Fibroblast of skin of scalp (primary cell): Measurements from ENCODE around the gene CNGA4. TPM values are rescaled to one million over a fixed set of nuclear protein-coding genes. Genes with fewer than 3 reads are reported as not detected.
A peak's percentile ranks its signal among the peaks of the same experiment; 100 is the strongest.

Experiments
- DNase-seq: peaks from one replicate; pipeline ENCODE4 v3.0.0-alpha.2; 2013
- polyA plus RNA-seq, 2 experiments: library from polyadenylated mRNA; unstranded; fragments of 120-200 nt; gene quantifications; one replicate each; pipeline ENCODE4 v1.2.1, GENCODE V29; 2013; ENCODE audit not compliant: insufficient read length in 2 of 2

The CNGA4 gene, protein sequence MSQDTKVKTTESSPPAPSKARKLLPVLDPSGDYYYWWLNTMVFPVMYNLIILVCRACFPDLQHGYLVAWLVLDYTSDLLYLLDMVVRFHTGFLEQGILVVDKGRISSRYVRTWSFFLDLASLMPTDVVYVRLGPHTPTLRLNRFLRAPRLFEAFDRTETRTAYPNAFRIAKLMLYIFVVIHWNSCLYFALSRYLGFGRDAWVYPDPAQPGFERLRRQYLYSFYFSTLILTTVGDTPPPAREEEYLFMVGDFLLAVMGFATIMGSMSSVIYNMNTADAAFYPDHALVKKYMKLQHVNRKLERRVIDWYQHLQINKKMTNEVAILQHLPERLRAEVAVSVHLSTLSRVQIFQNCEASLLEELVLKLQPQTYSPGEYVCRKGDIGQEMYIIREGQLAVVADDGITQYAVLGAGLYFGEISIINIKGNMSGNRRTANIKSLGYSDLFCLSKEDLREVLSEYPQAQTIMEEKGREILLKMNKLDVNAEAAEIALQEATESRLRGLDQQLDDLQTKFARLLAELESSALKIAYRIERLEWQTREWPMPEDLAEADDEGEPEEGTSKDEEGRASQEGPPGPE
- polyA plus RNA-seq (2013, experiment 1 of 2; ENCODE audit: insufficient read length): 0.06 TPM
- polyA plus RNA-seq (2013, experiment 2 of 2; ENCODE audit: insufficient read length): 0.10 TPM

DNA sequence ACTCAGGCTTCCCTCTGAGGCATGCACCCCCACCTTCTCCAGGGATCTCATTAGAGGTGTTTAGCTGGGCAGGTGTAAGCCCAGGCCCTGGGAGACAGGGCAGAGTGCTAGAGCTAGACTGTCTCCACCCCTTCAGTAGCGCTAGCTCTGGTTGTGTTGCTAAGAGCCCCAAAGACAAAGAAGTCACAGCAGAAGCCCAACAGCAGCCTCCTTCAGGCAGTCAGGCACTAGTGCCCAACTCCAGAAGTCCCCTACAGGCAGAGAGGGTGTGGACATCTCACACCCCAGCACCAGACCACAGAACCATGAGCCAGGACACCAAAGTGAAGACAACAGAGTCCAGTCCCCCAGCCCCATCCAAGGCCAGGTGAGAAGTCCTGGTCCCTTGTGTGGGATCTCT is at the start of gene CNGA4:
TSS of gene CNGA4 (plus strand) at position 188 of the 400 bp plus-strand sequence. CDS start at position 306, 118 bp downstream.
- DNase-seq: no peak

DNA sequence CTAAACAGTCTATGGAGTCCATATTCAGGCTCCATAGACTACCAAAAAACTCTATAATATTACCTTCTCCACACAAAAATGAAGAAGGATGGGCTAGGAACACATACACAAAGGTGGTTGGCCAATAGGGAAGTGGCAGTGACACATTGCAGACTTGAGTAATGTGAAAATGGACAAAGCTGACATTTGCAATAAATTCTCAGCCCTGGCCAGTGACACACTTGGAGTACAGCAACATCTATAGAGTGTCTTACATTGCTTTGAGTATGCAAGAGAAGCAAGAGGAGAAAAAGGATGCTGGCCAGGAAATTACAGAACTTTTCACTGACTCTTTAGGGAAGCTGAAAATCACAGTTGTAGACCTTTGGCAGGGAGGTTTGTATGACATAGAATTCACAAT is 47.1 kb upstream of the CNGA4 start:
- no peak for DNase-seq

DNA sequence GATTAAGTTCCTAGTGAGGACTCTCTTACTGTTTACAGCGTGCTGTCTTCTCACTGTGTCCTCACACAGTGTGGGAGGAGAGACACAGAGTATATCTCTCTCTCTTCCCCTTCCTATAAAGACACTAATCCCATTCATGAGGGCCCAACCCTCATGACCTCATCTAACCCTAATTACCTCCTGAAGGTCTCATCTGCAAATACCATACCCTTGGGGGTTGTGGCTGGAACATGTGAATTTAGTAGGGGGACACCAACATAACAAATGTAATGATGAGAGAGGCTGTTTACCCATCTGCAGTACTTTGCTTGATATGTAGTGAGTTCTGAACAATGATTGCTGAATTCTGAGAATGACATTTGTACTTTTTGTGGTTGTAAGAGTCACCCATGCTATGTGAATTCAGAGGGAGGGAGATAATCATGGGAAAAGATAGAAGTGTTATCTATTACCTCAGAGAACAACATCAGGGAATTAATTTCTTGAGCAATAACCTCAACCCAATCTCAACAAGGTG is 44.8 kb upstream of the CNGA4 start:
- DNase-seq: no peak

DNA sequence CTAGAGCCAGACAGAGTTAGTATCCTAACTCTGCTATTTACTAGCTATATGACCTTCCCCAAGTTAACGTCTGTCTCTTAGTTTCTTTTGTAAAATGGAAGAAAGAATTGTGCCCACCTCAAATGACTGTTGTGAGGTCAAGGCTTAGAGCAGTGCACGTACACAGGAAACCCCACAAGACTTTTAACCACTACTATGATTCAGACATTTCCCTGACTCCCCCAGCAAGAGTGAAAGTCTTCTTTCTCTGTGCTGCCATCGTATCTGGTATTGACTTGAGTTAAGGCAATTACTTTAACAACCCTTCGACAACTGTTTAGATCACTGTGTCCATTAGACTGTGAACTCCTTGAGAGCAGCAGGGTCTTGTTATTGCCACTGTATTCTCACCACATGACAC is 42.5 kb upstream of the CNGA4 start:
- no peak for DNase-seq

DNA sequence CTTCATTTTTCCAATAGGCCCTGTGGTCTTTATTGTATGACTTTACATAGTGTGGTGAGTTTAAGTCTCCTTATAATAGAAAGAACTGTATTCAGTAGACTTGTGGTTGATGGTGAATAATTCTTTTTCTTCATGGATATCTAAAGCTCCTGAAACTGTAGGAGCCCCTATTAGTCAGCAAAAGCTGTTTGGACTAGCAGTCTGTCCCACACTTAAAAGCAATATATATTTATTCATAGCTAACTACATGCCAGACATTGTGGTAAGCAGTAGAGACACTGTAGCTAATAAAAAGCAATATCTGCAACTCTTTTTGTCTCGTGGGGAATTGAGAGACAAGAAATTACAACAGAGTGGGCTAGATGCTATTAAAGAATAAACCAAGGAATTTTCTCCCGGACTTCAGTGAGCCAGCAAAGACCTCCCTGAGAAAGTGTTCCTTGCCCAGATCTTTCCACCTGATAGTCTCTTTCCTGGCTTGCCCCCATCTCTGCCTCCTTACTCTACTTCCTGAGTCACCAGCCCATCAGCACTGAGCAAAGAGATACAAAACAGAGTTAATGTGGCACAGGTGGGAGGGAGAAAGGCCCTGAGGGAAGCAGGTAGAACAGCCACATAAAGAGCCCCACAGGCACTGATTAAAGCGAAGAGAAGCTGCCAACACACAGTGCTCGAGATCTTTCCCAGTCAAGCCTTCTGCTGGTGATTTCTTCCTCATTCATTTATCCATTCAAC is 41.3 kb upstream of the CNGA4 start:
- no peak for DNase-seq

DNA sequence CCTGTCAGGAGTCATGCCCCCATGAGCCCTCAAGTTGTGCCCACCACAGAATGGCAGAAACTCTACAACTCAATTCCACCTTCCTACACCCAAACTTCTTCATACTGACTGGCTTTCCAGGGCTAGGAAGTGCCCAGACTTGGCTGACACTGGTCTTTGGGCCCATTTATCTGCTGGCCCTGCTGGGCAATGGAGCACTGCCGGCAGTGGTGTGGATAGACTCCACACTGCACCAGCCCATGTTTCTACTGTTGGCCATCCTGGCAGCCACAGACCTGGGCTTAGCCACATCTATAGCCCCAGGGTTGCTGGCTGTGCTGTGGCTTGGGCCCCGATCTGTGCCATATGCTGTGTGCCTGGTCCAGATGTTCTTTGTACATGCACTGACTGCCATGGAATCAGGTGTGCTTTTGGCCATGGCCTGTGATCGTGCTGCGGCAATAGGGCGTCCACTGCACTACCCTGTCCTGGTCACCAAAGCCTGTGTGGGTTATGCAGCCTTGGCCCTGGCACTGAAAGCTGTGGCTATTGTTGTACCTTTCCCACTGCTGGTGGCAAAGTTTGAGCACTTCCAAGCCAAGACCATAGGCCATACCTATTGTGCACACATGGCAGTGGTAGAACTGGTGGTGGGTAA is 39.6 kb upstream of the CNGA4 start, which contains the start of gene OR52W1:
TSS of gene OR52W1 (plus strand) at position 51 of the 637 bp plus-strand sequence. CDS start at position 51, 0 bp downstream.
- DNase-seq: no peak

DNA sequence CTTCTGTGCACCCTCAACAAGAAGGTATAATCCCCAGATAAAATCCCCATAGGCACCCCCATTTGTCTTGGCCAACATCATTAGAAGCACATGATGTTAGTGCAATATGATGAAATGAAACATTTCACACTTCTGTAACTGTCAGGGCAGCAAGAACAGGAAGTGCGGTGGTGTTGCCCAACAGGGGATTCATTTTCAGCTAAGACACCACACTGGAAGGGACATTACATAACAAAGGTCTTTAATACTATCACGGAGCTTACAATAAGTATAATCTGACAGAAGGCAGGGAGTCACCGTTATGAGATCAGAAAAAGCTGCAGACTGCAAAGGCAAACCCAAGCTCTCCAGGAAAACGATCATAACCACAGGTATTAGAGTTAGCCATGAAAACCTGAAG is 37.9 kb upstream of the CNGA4 start:
- no peak for DNase-seq

DNA sequence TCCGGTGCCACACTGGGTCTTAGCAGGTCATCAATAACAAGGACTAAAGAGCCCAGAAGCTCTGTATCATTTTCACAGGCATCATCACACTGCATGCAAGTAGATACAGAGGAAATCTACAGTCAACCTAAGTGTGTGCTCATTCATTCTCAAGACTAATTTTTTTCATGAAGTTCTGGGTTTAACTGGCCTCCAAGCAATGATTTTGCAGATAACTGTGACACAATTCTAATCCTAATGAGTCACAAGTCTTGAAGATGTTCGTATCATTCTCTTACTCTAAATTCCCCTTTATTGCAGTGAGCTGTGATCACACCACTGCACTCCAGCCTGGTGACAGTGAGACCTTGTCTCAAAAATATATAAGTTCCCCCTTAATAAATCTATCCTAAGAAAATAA is 37.4 kb upstream of the CNGA4 start:
- no peak for DNase-seq

DNA sequence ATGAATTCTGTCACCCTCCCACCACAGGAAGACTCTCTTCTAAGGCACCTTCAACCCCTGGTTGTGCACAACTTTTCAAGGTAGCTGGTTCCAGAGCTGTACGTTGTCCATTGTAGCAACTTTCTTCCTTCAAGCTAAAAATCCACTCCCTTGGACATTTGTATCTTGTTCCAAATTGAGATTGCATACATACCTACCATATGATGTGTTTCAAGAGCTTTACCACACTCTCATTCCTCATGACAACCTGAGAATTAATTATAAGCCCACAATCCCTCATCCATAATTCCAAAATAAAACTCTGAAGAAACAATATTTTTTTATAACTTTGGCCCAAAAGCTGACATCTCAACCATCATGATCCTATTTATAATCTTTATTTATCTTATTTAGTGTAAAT is 36.8 kb upstream of the CNGA4 start:
- DNase-seq: no peak

DNA sequence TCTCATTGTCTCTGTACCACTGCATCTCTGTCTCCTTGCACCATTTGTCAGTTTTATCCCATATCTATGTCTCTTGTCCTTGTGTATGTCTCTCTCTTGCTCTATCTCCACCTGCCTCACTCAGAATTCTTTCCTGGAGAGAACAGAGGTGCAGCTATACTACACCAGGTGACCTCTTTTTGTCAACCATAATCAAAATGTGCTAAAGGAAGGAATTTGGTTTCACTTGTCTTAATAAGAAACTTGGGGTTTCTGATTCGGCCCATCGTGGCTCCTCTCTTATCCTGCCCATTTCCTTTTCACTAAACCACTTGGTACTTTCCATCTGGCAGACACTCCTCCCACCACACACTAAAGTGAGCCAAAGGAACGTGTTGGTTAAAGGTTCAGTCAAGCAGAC is 35.6 kb upstream of the CNGA4 start:
- no peak for DNase-seq

DNA sequence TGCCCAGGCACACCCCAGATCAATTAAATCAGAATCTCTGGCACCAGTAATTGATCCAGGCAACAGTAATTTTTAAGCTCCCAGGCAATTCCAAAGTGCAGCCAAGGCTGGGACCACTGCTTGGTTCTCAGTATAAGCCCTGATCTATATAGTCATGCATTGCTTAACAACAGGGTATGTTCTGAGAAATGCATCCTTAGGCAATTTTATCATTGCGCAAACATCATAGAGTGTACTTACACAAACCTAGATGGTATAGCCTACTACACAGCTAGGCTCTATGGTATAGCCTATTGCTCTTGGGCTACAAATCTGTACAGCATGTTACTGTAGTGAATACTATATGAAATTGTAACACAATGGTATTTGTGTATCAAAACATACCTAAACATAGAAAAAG is 34.2 kb upstream of the CNGA4 start:
- DNase-seq: no peak

DNA sequence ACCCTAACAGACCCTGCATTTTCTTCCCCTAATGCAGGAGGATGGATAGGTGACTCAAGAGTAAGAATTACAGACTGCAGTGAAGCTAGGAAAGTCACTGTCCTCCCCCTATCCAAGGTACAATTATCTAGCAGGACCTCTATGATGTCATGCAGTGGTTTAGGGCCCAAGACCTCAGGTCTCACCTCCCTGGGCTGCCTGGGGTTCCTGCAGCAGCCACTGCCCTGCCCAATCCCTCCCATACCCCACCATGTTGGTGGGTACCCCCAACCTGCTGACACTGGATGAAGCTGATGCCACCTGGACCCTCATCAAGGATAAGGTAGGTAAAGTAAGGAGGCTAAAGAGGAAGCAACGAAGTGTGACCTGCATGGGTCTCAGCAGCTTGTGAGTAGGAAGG is 33.5 kb upstream of the CNGA4 start, which contains the start of gene C11orf42:
TSS of gene C11orf42 (plus strand) at position 192 of the 400 bp plus-strand sequence. CDS start at position 251, 59 bp downstream.
- DNase-seq: no peak

DNA sequence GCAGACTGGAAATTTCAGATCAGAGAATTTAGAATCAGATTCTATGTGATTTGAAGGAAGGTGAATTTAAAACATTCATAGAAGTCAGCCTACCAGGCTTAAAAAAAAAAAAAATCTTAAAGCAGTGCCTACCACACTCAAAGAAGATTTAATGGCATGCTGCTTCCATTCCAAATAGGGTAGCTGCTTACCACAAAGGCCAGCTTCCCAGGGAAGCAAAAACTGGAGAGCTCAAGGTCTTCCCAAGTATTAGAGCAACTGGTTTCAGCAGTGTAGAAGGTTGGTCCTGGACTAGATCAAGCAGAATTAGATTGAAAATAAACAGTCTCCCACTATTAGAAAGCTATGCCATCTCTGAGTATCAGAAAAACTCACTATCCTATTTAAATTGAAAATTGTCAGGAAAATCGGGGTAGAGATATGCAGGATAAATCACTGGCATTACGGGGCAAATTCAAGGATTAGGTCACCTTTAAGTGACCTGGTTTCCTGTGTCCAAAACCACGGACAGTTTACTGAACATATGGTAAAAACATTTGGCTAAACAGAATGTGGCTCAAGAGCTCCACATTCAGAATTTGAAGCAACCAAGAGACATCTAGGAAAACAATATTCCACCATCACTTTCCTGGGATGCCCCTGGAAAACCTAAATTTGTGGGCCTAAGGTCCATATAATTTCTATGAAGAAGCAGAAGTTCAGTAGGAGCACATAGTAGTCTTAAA is 32.3 kb upstream of the CNGA4 start:
- no peak for DNase-seq

DNA sequence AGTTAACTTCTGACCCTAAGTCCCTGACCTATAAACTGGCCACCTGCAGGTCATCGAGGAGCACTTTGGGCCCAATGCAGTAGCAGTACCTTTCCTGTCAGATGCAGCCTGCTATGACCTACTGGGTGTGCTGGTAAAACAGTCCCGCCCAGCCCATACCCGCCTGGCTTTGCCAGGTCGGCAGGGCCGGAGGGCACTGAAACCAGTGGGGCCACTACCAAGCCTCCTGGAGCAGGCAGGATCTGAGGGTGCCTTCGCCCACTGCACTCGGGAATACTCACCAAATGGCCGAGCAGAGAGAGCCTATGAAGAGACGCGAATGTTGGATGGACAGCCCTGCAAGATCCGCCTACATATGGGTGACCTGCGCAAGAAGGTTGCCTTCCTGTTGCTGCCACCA is 29.1 kb upstream of the CNGA4 start:
- DNase-seq: no peak

DNA sequence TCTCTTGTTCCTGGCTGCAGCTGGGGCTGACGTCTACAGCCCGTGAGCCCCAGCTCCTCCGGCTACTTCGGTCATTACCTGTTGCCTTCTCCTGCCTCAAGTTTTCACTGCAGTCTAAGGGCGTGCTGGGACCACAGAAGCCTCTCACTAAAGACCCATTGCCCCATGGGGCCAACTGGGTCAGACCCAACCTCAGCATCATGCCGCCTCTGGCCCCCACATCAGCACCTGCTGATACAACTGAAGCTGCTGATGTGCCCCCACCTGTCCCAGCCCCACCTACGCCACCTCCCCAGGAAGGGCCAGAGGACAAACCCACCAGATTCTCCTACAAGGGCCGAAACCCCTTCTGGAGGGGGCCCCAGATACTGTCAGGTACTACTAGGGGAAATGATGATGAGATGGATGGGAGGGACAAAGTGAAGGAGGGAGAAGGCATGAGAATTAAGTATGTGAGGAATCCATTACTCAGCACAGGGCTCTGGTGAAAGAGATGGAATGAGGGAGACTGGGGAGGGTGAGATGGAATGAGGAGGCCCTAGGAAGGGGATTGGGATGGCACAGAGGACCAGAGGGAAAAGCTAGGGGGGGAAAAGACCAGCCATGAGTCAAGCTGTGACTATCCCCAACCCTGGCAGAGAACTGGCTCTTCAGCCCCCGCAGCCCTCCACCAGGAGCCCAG is 28.5 kb upstream of the CNGA4 start:
- peak; percentile 55 for DNase-seq

DNA sequence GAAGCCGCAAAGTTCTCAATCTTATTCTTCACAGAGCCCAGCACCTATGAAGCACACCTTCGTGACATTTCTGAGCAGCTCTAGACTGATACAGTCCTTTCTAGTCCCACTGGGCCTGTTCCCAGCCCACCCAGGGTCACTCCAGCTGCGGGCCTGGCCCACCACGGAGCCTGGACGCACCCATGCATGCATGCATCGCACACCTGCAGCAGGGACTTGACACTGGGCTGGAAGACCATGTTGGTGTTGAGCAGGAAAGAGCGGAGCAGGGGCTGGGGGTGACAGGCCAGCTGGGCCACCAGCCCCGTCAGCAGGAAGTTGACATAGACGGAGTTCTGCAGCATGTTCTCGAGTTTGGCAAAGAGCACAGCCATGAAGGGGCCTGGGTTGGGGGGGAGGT is 24.4 kb upstream of the CNGA4 start:
- DNase-seq: no peak

DNA sequence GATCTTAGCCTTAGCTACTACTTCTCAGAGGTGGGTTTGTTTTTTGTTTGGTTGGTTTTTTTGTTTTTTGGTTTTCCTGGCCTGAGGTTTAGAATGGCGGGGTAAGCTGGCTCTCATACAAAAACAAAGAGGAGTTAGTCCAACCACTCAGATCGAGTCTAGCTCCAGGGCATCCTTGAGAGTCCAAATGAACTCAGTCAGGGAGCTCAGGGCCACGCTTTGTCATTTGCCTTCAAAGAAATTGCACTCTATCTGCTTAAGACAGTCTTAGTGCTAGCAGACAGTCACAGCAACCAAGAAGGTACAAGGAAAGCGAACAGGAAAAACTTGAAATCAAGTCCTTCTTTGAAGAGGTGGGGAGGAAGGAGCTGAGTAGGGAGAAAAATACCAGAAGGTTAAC is 22.4 kb upstream of the CNGA4 start:
- DNase-seq: no peak

DNA sequence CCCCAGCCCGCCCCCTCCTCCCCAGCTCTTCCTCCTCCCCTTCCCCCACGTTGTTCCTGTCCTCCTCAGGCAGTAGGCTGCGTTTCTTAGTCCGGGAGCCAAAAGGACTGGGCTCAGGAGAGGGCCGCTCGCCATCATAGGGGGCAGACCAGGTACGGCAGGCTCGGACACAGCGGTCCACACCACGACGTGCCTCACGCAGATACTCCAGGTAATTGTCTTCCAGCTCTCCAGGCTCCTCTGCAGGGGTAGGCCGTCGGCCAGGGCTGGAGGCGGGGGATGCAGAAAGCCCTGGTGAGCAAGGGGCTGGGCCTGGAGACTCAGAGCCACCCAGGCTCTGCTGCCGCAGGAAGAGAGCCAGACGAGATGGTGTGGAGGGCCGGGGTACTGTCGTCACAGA is 21.2 kb upstream of the CNGA4 start:
- DNase-seq: no peak

DNA sequence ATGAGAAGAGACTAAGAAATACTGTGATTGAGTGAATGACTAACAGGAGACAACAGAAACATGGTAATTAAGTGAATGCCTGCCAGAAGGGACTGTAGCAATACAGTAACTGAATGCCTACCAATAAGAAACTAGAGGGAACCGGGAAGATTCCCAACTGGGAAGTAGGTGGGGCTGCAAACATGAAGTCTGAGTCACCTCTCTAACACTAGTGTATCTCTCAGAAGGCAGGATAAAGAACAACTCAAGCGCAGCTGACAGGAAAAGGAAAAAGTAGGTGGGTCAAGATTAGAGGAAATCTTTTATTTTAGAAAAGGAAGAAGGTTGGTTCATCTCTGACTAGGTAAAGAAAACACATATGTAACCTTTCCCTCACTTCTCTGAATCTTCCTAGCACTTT is 19.5 kb upstream of the CNGA4 start:
- DNase-seq: peak; percentile 75

DNA sequence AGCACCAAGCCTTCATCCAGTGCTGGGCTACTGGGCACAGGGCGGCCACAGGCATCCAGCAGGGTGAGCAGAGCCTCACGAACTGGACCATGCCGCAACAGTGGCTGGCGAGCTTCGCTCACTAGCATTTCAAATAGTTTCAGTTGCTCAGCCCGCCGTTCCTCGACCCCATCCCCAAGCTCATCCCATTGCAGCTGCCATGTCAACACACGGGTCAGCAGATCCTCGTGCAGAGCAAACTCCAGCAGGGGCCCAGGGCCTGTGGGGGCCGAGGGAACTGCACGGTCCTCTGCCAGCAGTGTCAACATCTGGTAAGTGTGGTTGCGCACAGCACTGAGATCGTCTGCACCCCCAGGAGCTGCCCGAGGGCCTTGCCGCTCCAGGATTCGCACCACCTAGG is 15.0 kb upstream of the CNGA4 start:
- no peak for DNase-seq

DNA sequence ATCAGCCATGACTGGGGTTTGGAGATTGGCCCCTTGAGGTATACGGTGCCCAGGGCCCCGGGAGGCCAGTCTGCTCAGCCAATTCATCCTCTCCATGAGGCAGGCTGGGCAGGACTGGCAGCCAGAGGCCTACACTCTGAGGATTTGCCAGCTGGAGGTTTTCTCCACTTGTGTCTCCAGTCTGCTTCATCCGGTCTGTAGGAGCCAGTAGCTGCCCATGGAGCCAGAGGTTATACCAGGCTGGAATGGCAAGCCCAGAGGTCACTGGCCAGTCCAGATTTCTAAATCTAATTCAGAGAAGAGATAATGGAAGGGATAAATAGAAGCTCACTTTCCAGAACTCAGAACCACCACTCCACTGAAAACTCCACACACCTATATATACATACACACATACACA is 14.5 kb upstream of the CNGA4 start:
- no peak for DNase-seq
